Measurements from ENCODE around the gene ATPAF2. TPM values are rescaled to one million over a fixed set of nuclear protein-coding genes. Genes with fewer than 3 reads are reported as not detected.
A peak's percentile ranks its signal among the peaks of the same experiment; 100 is the strongest.

The ATPAF2 gene
- total and polyA plus RNA-seq, 4 donors, result 12.9 to 20.1 (median 16.8) TPM

GRCh38 chr17:18025945-18026776, 12.8 kb downstream of the ATPAF2 start:
- Histone ChIP-seq H3K9me3 (ENCODE audit: control insufficient read depth in 4 of 4, low read length in 3 of 4) (no peaks in the 10 kb centered on the region), H3K27ac (ENCODE audit: low read depth in 1 of 2, low read length in 2 of 2) (no peak overlapping the region), H3K4me3 (ENCODE audit: low read depth in 1 of 3, low read length in 3 of 3) (no peak overlapping the region), H3K36me3 (ENCODE audit: control insufficient read depth in 4 of 4, insufficient read depth in 3 of 4, low read depth in 1 of 4, low read length in 3 of 4) (peaks cover 0 to 15% (median 4%) of the 10 kb centered on the region in 4 donors), H3K4me1 (ENCODE audit: control insufficient read depth in 4 of 4, insufficient read depth in 4 of 4, low read length in 3 of 4) (peaks cover 0 to 8% (median 4%) of the 10 kb centered on the region in 4 donors), H3K9ac (ENCODE audit: low read depth in 1 of 2, low read length in 2 of 2) (no peak overlapping the region), H3K27me3 (ENCODE audit: control insufficient read depth in 4 of 4, insufficient read depth in 4 of 4, low read length in 3 of 4) (no peaks in the 10 kb centered on the region)
- TF ChIP-seq JUND (IDR thresholded peaks at IDR 0.05) (no peak), RXRA (IDR thresholded peaks at IDR 0.05) (peak in 1 of 2 donors; percentile 7)
- DNase-seq (ENCODE audit: low spot score), result no peak
- WGBS, result 48% methylated on average over 11 of the region's 11 CpGs

GRCh38 chr17:18025241-18025944, 13.6 kb downstream of the ATPAF2 start:
- no peak overlapping the region for H3K27ac ChIP-seq (ENCODE audit: low read depth in 1 of 2, low read length in 2 of 2)
- H3K9ac ChIP-seq (ENCODE audit: low read depth in 1 of 2, low read length in 2 of 2), result no peak overlapping the region
- no peaks in the 10 kb centered on the region for H3K9me3 ChIP-seq (ENCODE audit: control insufficient read depth in 4 of 4, low read length in 3 of 4)
- WGBS, result 77% methylated on average over 5 of the region's 5 CpGs
- H3K4me3 ChIP-seq (ENCODE audit: low read depth in 1 of 3, low read length in 3 of 3), result no peak overlapping the region
- peaks cover 0 to 19% (median 6%) of the 10 kb centered on the region in 4 donors for H3K36me3 ChIP-seq (ENCODE audit: control insufficient read depth in 4 of 4, insufficient read depth in 3 of 4, low read depth in 1 of 4, low read length in 3 of 4)
- H3K27me3 ChIP-seq (ENCODE audit: control insufficient read depth in 4 of 4, insufficient read depth in 4 of 4, low read length in 3 of 4), result no peaks in the 10 kb centered on the region
- peaks cover 0 to 8% (median 4%) of the 10 kb centered on the region in 4 donors for H3K4me1 ChIP-seq (ENCODE audit: control insufficient read depth in 4 of 4, insufficient read depth in 4 of 4, low read length in 3 of 4)
- no peak for TF ChIP-seq RAD21 (IDR thresholded peaks at IDR 0.05)
- TF ChIP-seq HNF4A (conservative IDR thresholded peaks at IDR 0.05), result no peak
- no peak for TF ChIP-seq JUND (IDR thresholded peaks at IDR 0.05)
- no peak for TF ChIP-seq SP1 (IDR thresholded peaks at IDR 0.05)
- TF ChIP-seq FOXA2 (IDR thresholded peaks at IDR 0.05), result no peak
- no peak for TF ChIP-seq TAF1 (conservative IDR thresholded peaks at IDR 0.05)
- TF ChIP-seq EGR1 (IDR thresholded peaks at IDR 0.05; ENCODE audit: low read depth in 2 of 2), result no peak
- no peak for TF ChIP-seq FOXA1 (IDR thresholded peaks at IDR 0.05)
- TF ChIP-seq GABPA (IDR thresholded peaks at IDR 0.05 in 1 of 2, conservative IDR thresholded peaks at IDR 0.05 in 1 of 2), result no peak
- TF ChIP-seq HNF4G (IDR thresholded peaks at IDR 0.05), result no peak
- TF ChIP-seq MAX (IDR thresholded peaks at IDR 0.05), result no peak
- no peak for TF ChIP-seq ZBTB33 (IDR thresholded peaks at IDR 0.05)
- no peak for TF ChIP-seq ATF3 (IDR thresholded peaks at IDR 0.05)
- no peak for TF ChIP-seq YY1 (IDR thresholded peaks at IDR 0.05)
- no peak for TF ChIP-seq RXRA (IDR thresholded peaks at IDR 0.05)
- no peak for DNase-seq (ENCODE audit: low spot score)

GRCh38 chr17:18021372-18021771, 17.6 kb downstream of the ATPAF2 start:
- H3K36me3 ChIP-seq (ENCODE audit: control insufficient read depth in 4 of 4, insufficient read depth in 3 of 4, low read depth in 1 of 4, low read length in 3 of 4), result peaks cover 0 to 18% (median 7%) of the 10 kb centered on the region in 4 donors

More at GRCh38 chr17:18021372-18021771, 17.6 kb downstream of the ATPAF2 start:
- Histone ChIP-seq H3K27me3 (ENCODE audit: control insufficient read depth in 4 of 4, insufficient read depth in 4 of 4, low read length in 3 of 4) (no peaks in the 10 kb centered on the region), H3K27ac (ENCODE audit: low read depth in 1 of 2, low read length in 2 of 2) (no peak overlapping the region), H3K4me3 (ENCODE audit: low read depth in 1 of 3, low read length in 3 of 3) (no peak overlapping the region), H3K9ac (ENCODE audit: low read depth in 1 of 2, low read length in 2 of 2) (no peak overlapping the region), H3K4me1 (ENCODE audit: control insufficient read depth in 4 of 4, insufficient read depth in 4 of 4, low read length in 3 of 4) (peaks cover 15 to 22% (median 19%) of the 10 kb centered on the region in 4 donors), H3K9me3 (ENCODE audit: control insufficient read depth in 4 of 4, low read length in 3 of 4) (no peaks in the 10 kb centered on the region)
- WGBS, result 97% methylated on average over 5 of the region's 5 CpGs
- TF ChIP-seq TAF1 (conservative IDR thresholded peaks at IDR 0.05) (no peak), FOXA2 (IDR thresholded peaks at IDR 0.05) (no peak), HNF4G (IDR thresholded peaks at IDR 0.05) (no peak), EGR1 (IDR thresholded peaks at IDR 0.05; ENCODE audit: low read depth in 2 of 2) (no peak), FOXA1 (IDR thresholded peaks at IDR 0.05) (no peak), REST (IDR thresholded peaks at IDR 0.05) (no peak), SP1 (IDR thresholded peaks at IDR 0.05) (no peak), HNF4A (conservative IDR thresholded peaks at IDR 0.05) (no peak), NR2F2 (IDR thresholded peaks at IDR 0.05) (no peak), YY1 (IDR thresholded peaks at IDR 0.05) (no peak), RXRA (IDR thresholded peaks at IDR 0.05) (no peak), ZBTB33 (IDR thresholded peaks at IDR 0.05) (no peak)
- no peak for DNase-seq (ENCODE audit: low spot score)
